Adipose tissue (tissue), 3 donors: ENCODE data around the gene ANG. TPM values are rescaled to one million over a fixed set of nuclear protein-coding genes. Genes with fewer than 3 reads are reported as not detected.
"Not testable (repeated sequence)": the region's sequence is repeated elsewhere in the genome, so short reads cannot be mapped to it uniquely, and the experiment has no call there.

Source experiments
- H3K27ac ChIP-seq: one replicate; pipeline ENCODE4 v1.5.1; 2013; ENCODE audit warnings: low read depth, low read length
- WGBS, 3 donors: extraction: QIAGEN DNeasy Blood & Tissue Kit; methylation state at CpG; one replicate each; pipeline ENCODE4 v1.1.7; 2013; 5-methylcytosine and 5-hydroxymethylcytosine counted together
- polyA plus RNA-seq, 3 donors: library from polyadenylated mRNA; stranded (reverse); fragments of 200-250 nt; gene quantifications; one replicate each; pipeline ENCODE4 v1.2.3, GENCODE V29; 2013
- donor health status: healthy with polysubstance abuse.
- donor health status: Bipolar disorder and iron deficiency.
- donor health status: healthy.

ANG gene
- polyA plus RNA-seq, 3 donors: 16.0 to 71.9 (median 41.8) TPM

- no peak overlapping the region for H3K27ac ChIP-seq
- WGBS, 3 donors: 15 to 31% (median 24%) methylated on average over 9 of the region's 9 CpGs
Measured at GRCh38 chr14:20690848-20691640, 2.5 kb downstream of the ANG start.

DNA sequence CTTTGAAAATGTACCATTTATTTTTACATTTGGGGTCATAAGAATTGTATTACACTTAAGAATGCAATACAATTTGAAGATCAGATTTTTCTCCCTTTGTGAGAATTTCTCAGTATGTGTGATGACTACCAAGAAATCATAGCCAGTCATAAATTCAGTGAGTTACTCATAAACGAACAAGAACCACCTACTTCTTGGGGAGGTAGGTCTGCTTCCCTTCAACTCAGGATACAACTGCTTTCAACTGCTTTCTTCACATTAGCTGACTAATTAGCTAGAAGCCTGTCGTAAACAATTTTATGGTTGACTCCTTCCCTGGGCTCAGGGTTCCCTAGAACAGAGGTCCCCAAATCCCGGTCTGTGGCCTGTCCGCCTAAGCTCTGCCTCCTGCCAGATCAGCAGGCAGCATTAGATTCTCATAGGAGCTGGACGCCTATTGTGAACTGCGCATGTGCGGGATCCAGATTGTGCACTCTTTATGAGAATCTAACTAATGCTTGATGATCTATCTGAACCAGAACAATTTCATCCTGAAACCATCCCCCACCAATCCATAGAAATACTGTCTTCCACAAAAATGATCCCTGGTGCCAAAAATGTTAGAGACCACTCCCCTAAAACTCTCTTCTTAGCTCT lies 3.7 kb downstream of the ANG start:
- H3K27ac ChIP-seq: no peak overlapping the region
- WGBS, 3 donors: 83 to 88% (median 87%) methylated on average over 7 of the region's 7 CpGs

DNA sequence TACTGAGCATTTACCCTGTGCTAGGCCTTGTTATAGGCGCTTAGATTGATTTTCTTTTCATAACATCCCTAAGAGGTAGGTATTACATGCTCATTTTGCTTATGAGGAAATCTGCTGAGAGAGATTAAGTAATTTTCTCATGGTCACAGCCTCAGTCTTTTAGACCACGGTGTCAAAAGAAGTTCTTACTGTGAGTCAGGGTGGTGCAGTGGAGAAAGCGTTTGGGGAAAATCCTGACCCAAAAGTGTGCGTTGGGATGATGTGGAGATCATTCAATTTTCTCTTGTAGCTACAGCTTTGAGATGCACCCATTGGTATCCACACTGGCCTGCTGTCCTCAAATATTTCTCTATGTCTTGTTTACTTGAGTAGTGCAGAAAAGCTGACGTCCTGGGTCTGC lies 8.2 kb downstream of the ANG start:
- H3K27ac ChIP-seq: no peak overlapping the region
- 76 to 86% (median 78%) methylated on average over 5 of the region's 5 CpGs for WGBS, 3 donors

DNA sequence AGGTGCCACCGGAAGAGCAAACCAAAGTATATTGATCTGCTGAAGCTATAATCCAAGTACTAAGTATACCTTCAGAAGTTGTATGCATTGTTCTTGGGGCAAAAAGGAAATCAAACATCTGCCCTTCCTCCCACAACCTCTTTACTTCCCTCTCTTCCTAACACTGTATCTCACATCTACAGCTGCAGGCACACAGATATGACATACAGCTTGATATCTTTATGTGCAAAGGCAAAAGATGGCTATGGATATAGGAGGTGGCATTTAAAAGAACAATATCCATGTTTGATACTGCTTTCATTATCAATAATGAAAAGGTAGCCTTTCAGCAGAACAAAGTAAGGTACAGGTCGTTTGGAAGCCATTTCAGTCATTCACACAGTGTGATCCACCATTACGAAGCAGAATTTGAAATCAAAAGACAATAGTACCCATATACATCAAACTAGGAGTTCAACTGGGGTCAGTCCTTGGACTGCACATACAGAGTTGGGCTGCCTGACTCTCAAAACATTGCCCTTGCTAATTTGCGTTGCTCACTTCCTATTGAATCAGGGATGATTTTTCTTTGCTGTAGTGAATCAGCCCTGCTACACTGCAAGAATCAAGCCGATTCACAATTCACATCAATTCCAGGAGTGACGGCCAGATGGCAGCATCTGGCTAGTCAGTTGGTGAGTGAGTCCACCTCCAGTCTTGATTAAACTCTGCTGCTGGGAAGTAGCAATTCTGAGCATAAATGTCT lies 8.9 kb downstream of the ANG start:
- no peak overlapping the region for H3K27ac ChIP-seq
- 32 to 36% (median 35%) methylated on average over 6 of the region's 6 CpGs for WGBS, 3 donors

DNA sequence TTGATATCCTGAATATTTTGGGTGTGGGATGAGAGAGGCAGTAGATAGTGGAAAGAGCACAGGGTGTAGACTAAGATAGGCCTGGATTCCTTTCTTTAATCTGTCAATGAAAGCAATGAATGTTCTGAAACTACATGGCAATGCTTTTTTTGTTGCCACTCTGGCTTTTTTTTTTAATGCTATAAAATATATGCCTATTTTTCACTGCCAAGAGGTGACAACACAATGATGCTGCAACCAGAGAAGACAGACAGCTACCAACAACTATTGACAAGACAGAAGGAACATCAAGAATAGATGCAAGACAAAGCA lies 9.4 kb downstream of the ANG start:
- no peak overlapping the region for H3K27ac ChIP-seq

GRCh38 chr14:20698934-20699333 lies 10.4 kb downstream of the ANG start:
- WGBS, 3 donors: 82 to 88% (median 86%) methylated on average over 5 of the region's 5 CpGs
- H3K27ac ChIP-seq: no peak overlapping the region

GRCh38 chr14:20699931-20700330 lies 11.4 kb downstream of the ANG start:
- no peak overlapping the region for H3K27ac ChIP-seq

- WGBS, 3 donors: 92 to 96% (median 94%) methylated on average over 7 of the region's 7 CpGs
Measured at GRCh38 chr14:20700965-20701364, 12.4 kb downstream of the ANG start.

DNA sequence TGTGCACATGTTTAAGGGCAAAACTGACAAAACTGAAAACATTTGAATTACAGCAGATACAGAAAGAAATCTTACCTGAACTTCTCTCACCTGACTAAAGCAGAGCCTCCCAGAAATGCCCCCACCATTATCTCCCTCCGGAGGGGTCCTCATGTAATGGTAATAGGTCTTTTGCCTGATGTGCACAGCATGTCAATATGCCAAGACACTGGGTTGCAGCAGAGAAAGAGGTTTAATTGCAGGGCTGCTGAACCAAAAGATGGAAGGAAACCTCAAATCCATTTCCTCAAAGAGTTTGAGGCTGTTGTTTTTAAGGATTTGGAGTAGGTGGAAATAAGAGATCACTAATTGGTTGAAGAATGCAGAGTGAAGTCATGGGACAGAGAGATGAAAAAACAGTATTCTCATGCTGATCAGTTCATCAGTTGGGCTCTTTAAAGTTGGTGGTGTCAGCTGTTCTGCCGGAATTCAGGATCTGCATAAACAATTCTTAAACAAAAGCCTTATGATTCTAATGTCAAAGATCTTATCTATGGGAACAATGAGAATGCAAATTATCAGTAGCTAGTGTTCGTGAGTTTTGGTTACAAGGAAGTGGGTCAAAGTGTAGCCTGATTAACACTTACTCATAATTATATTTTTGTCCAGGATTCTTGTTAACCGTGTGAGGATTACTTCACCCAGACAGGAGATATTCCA lies 18.2 kb downstream of the ANG start:
- WGBS, 3 donors: 33 to 58% (median 44%) methylated on average over 4 of the region's 4 CpGs
- H3K27ac ChIP-seq: no peak overlapping the region

More at GRCh38 chr14:20700965-20701364, 12.4 kb downstream of the ANG start:
- H3K27ac ChIP-seq: not testable (repeated sequence)

- WGBS, 3 donors: 53 to 86% (median 80%) methylated on average over 2 of the region's 2 CpGs
- H3K27ac ChIP-seq: no peak overlapping the region
Measured at GRCh38 chr14:20707622-20708021, 19.1 kb downstream of the ANG start.

- H3K27ac ChIP-seq: no peak overlapping the region
- 66 to 70% (median 70%) methylated on average over 4 of the region's 4 CpGs for WGBS, 3 donors
Measured at GRCh38 chr14:20711261-20711660, 22.7 kb downstream of the ANG start.

DNA sequence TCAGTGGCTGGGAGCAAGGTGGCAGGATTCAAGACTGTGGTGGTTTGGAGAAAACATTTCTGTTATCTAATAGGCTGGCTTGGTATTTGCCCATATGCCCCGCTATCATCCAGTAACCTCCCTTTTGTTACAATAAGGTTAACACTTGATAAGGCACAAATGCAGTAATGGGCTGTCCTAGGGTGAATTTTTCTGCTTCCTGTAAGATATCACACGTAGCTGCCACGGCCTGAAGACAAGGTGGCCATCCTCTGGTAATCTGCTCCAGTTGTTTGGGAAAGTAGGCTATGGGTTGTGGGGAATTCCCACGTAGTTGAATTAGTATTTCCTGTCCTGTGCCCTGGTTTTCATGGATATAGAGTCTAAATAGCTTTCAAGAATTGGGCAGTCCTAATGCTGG lies 23.1 kb downstream of the ANG start:
- WGBS, 3 donors: 49 to 60% (median 55%) methylated on average over 4 of the region's 4 CpGs
- no peak overlapping the region for H3K27ac ChIP-seq

GRCh38 chr14:20712904-20713303 lies 24.3 kb downstream of the ANG start:
- WGBS, 3 donors: 43 to 55% (median 45%) methylated on average over 2 of the region's 2 CpGs
- H3K27ac ChIP-seq: no peak overlapping the region

DNA sequence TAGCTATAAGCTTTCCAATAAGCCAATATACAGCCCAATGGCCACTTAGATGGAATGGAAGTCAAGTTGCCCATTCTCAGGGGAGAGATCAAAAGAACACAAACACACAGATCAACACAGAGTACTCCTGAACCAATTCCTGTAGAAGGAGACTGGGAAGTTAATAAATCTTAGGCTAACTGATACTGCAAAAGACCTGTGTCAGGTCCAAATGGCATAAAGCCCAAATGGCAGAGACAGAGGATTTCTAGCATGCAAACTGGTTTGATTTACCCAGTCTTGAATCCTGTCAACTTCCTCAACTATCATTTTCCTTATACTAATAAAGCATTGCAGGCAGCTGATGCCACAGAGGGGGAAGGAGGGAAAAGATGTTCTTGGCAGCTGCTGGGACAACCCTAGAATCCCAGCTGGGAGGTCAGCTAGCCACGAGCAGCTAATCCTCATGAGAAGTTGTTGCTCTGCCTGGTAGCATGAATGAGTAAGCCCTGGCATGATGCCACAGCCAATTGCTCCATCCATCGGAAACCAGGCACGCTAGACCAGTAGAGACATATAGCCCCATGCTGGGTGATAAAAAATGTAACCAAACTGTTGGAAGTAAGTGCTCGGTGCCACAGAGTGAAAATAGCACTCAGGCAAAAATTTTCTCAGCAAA lies 26.2 kb downstream of the ANG start:
- WGBS, 3 donors: 21 to 27% (median 24%) methylated on average over 4 of the region's 4 CpGs
- no peak overlapping the region for H3K27ac ChIP-seq

- no peak overlapping the region for H3K27ac ChIP-seq
- WGBS, 3 donors: 36 to 92% (median 90%) methylated on average over 4 of the region's 4 CpGs
Measured at GRCh38 chr14:20719777-20720176, 31.2 kb downstream of the ANG start.

DNA sequence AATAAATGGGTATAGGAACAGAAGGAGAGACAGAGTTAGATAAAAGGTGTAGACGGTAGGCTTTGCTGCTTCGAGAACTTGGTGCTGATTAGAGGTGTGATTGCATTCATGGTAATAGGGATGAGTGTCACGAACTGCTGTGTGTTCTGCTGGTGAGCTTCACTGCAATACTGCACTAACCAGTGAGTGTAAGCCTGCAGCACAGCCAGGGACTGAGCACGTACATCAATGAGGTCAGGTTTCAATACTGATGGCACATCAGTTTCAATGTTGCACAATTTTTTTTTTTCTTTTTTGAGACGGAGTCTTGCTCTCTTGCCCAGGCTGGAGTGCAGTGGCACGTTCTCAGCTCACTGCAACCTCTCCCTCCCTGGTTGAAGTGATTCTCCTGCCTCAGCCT lies 32.2 kb downstream of the ANG start:
- no peak overlapping the region for H3K27ac ChIP-seq
- 82 to 86% (median 84%) methylated on average over 6 of the region's 6 CpGs for WGBS, 3 donors

GRCh38 chr14:20722016-20722415 lies 33.5 kb downstream of the ANG start:
- no peak overlapping the region for H3K27ac ChIP-seq
- 94 to 96% (median 94%) methylated on average over 12 of the region's 12 CpGs for WGBS, 3 donors

GRCh38 chr14:20723488-20723887 lies 34.9 kb downstream of the ANG start:
- WGBS, 3 donors: 29 to 41% (median 31%) methylated on average over 12 to 28 of the region's 28 CpGs
- no peak overlapping the region for H3K27ac ChIP-seq

- H3K27ac ChIP-seq: not testable (repeated sequence)
- WGBS, 3 donors: 77 to 90% (median 83%) methylated on average over 3 of the region's 3 CpGs
Measured at GRCh38 chr14:20726121-20726520, 37.6 kb downstream of the ANG start.
